Measurements from ENCODE around the gene TRAF3. TPM values are rescaled to one million over a fixed set of nuclear protein-coding genes. Genes with fewer than 3 reads are reported as not detected.
"Not testable (repeated sequence)": the region's sequence is repeated elsewhere in the genome, so short reads cannot be mapped to it uniquely, and the experiment has no call there.

Gene TRAF3
- polyA plus RNA-seq, 1 donor from 2014 or later = 35.3 TPM

GRCh38 chr14:102924632-102925588 is 147.7 kb downstream of the TRAF3 start:
- H3K4me3 Mint-ChIP-seq = peak overlapping the region; percentile 37 to 66 (median 54)
- H3K9me3 Mint-ChIP-seq = no peaks in the 10 kb centered on the region
- peak overlapping the region in 1 of 3 donors; percentile 21 for H3K27ac Mint-ChIP-seq
- peaks cover 1% of the 10 kb centered on the region for H3K36me3 Mint-ChIP-seq
- peaks cover 3% of the 10 kb centered on the region for H3K27me3 Mint-ChIP-seq
- peaks cover 4 to 8% (median 8%) of the 10 kb centered on the region in 3 donors for H3K4me1 Mint-ChIP-seq

GRCh38 chr14:102925646-102926045 is 148.4 kb downstream of the TRAF3 start:
- peaks cover 1% of the 10 kb centered on the region for H3K36me3 Mint-ChIP-seq
- H3K4me3 Mint-ChIP-seq = peak overlapping the region; percentile 32 to 75 (median 56)
- H3K9me3 Mint-ChIP-seq = no peaks in the 10 kb centered on the region
- H3K27ac Mint-ChIP-seq = peak overlapping the region in 1 of 3 donors; percentile 19
- H3K27me3 Mint-ChIP-seq = peaks cover 3% of the 10 kb centered on the region
- peaks cover 4 to 8% (median 8%) of the 10 kb centered on the region in 3 donors for H3K4me1 Mint-ChIP-seq

- Mint-ChIP-seq H3K27ac (peak overlapping the region in 2 of 3 donors; percentile 19 to 23), H3K4me3 (peak overlapping the region in 3 of 4 donors; percentile 39 to 75 (median 73)), H3K27me3 (peaks cover 3% of the 10 kb centered on the region), H3K9me3 (no peaks in the 10 kb centered on the region), H3K36me3 (peaks cover 1% of the 10 kb centered on the region), H3K4me1 (peaks cover 4 to 8% (median 8%) of the 10 kb centered on the region in 3 donors)
Observed at GRCh38 chr14:102926104-102926503, 148.9 kb downstream of the TRAF3 start.

- H3K36me3 Mint-ChIP-seq, H3K27me3 Mint-ChIP-seq, H3K4me1 Mint-ChIP-seq, H3K9me3 Mint-ChIP-seq: not testable (repeated sequence)
- Mint-ChIP-seq H3K27ac (peak overlapping the region in 2 of 3 donors; percentile 19 to 88), H3K4me3 (peak overlapping the region in 1 of 4 donors; percentile 73)
Observed at GRCh38 chr14:102926840-102927239, 149.6 kb downstream of the TRAF3 start.

GRCh38 chr14:102927346-102927877 is 150.2 kb downstream of the TRAF3 start:
- Mint-ChIP-seq H3K9me3 (no peaks in the 10 kb centered on the region), H3K27me3 (peaks cover 5% of the 10 kb centered on the region), H3K27ac (peak overlapping the region in 2 of 3 donors; percentile 19 to 88), H3K4me3 (peak overlapping the region; percentile 73 to 82 (median 79)), H3K4me1 (peaks cover 4 to 8% (median 8%) of the 10 kb centered on the region in 3 donors), H3K36me3 (peaks cover 1% of the 10 kb centered on the region)

- Mint-ChIP-seq H3K36me3 (peaks cover 1% of the 10 kb centered on the region), H3K27ac (peak overlapping the region in 1 of 3 donors; percentile 83), H3K4me1 (peaks cover 4 to 8% (median 7%) of the 10 kb centered on the region in 3 donors), H3K27me3 (peaks cover 5% of the 10 kb centered on the region), H3K9me3 (no peaks in the 10 kb centered on the region), H3K4me3 (peak overlapping the region; percentile 73 to 94 (median 81))
Observed at GRCh38 chr14:102927878-102928411, 150.7 kb downstream of the TRAF3 start.

- peak overlapping the region; percentile 73 to 94 (median 81) for H3K4me3 Mint-ChIP-seq
- H3K9me3 Mint-ChIP-seq = no peaks in the 10 kb centered on the region
- peaks cover 1% of the 10 kb centered on the region for H3K36me3 Mint-ChIP-seq
- peaks cover 2% of the 10 kb centered on the region for H3K27me3 Mint-ChIP-seq
- peak overlapping the region; percentile 35 to 83 (median 71) for H3K27ac Mint-ChIP-seq
- H3K4me1 Mint-ChIP-seq = peaks cover 4 to 8% (median 6%) of the 10 kb centered on the region in 3 donors
Observed at GRCh38 chr14:102928412-102929240, 151.4 kb downstream of the TRAF3 start.

GRCh38 chr14:102929241-102930137 is 152.2 kb downstream of the TRAF3 start:
- Mint-ChIP-seq H3K36me3 (peaks cover 1% of the 10 kb centered on the region), H3K9me3 (no peaks in the 10 kb centered on the region), H3K27me3 (peaks cover 2% of the 10 kb centered on the region), H3K27ac (no peak overlapping the region), H3K4me3 (peak overlapping the region in 3 of 4 donors; percentile 70 to 84 (median 76)), H3K4me1 (peaks cover 4 to 10% (median 8%) of the 10 kb centered on the region in 3 donors)

- peaks cover 1% of the 10 kb centered on the region for H3K36me3 Mint-ChIP-seq
- no peaks in the 10 kb centered on the region for H3K9me3 Mint-ChIP-seq
- H3K27me3 Mint-ChIP-seq = peaks cover 2% of the 10 kb centered on the region
- H3K4me1 Mint-ChIP-seq = peaks cover 8 to 14% (median 12%) of the 10 kb centered on the region in 3 donors
- peak overlapping the region in 2 of 4 donors; percentile 12 to 14 for H3K4me3 Mint-ChIP-seq
- peak overlapping the region in 1 of 3 donors; percentile 35 for H3K27ac Mint-ChIP-seq
Observed at GRCh38 chr14:102930138-102930752, 153.0 kb downstream of the TRAF3 start.

- Mint-ChIP-seq H3K36me3 (no peaks in the 10 kb centered on the region), H3K27ac (peak overlapping the region in 2 of 3 donors; percentile 35 to 78), H3K9me3 (no peaks in the 10 kb centered on the region), H3K4me1 (peaks cover 10 to 16% (median 15%) of the 10 kb centered on the region in 3 donors), H3K27me3 (peaks cover 2% of the 10 kb centered on the region), H3K4me3 (peak overlapping the region; percentile 34 to 73 (median 64))
Observed at GRCh38 chr14:102930753-102931579, 153.7 kb downstream of the TRAF3 start.

GRCh38 chr14:102931580-102932285 is 154.5 kb downstream of the TRAF3 start:
- no peaks in the 10 kb centered on the region for H3K36me3 Mint-ChIP-seq
- peaks cover 11 to 17% (median 16%) of the 10 kb centered on the region in 3 donors for H3K4me1 Mint-ChIP-seq
- no peaks in the 10 kb centered on the region for H3K9me3 Mint-ChIP-seq
- peak overlapping the region in 1 of 3 donors; percentile 78 for H3K27ac Mint-ChIP-seq
- H3K4me3 Mint-ChIP-seq = peak overlapping the region; percentile 34 to 73 (median 64)
- peaks cover 2% of the 10 kb centered on the region for H3K27me3 Mint-ChIP-seq

All from IgD-negative memory B cell (primary cell).